ENCODE data around the gene ATP8B1.

Gene ATP8B1

GRCh38 chr18:57816208-57816954, 13.3 kb upstream of the ATP8B1 start:
- no peak for DNase-seq

- DNase-seq, result no peak
Observed at GRCh38 chr18:57814555-57814954, 11.4 kb upstream of the ATP8B1 start.

GRCh38 chr18:57813245-57813644, 10.1 kb upstream of the ATP8B1 start:
- no peak for DNase-seq

- DNase-seq, result no peak
Observed at GRCh38 chr18:57812126-57812477, 9.0 kb upstream of the ATP8B1 start.

- no peak for DNase-seq
Observed at GRCh38 chr18:57811477-57812125, 8.5 kb upstream of the ATP8B1 start.

- DNase-seq, result no peak
Observed at GRCh38 chr18:57809190-57809589, 6.1 kb upstream of the ATP8B1 start.

GRCh38 chr18:57807336-57808117, 4.4 kb upstream of the ATP8B1 start:
- DNase-seq, result no peak

GRCh38 chr18:57806978-57807285, 3.8 kb upstream of the ATP8B1 start:
- no peak for DNase-seq

- no peak for DNase-seq
Observed at GRCh38 chr18:57806201-57806977, 3.3 kb upstream of the ATP8B1 start.

- DNase-seq, result no peak
Observed at GRCh38 chr18:57805117-57805516, 2.0 kb upstream of the ATP8B1 start.

- no peak for DNase-seq
Observed at GRCh38 chr18:57804557-57804956, 1.4 kb upstream of the ATP8B1 start.

GRCh38 chr18:57802213-57803102, 657 bp downstream of the ATP8B1 start:
- DNase-seq, result no peak

- DNase-seq, result no peak
Observed at GRCh38 chr18:57801761-57802212, 1.3 kb downstream of the ATP8B1 start.

- peak; percentile 71 for DNase-seq
Observed at GRCh38 chr18:57801325-57801724, 1.8 kb downstream of the ATP8B1 start.

GRCh38 chr18:57798713-57799373, 4.3 kb downstream of the ATP8B1 start:
- no peak for DNase-seq

- DNase-seq, result peak; percentile 99
Observed at GRCh38 chr18:57797209-57797651, 5.9 kb downstream of the ATP8B1 start.

GRCh38 chr18:57794951-57795728, 8.0 kb downstream of the ATP8B1 start:
- no peak for DNase-seq

GRCh38 chr18:57793302-57793986, 9.7 kb downstream of the ATP8B1 start:
- no peak for DNase-seq

GRCh38 chr18:57792631-57793301, 10.3 kb downstream of the ATP8B1 start:
- peak; percentile 85 for DNase-seq

All from NCI-H748 treated with DMSO at 0.1 percent for 48 hours (cell line).